HS-27A (cell line): Measurements from ENCODE around the gene UBAC2.

Experiments used
- DNase-seq: peaks from one replicate; pipeline ENCODE4 v3.0.0-alpha.2; 2012; ENCODE audit warnings: low read depth, missing footprints

UBAC2 gene

DNA sequence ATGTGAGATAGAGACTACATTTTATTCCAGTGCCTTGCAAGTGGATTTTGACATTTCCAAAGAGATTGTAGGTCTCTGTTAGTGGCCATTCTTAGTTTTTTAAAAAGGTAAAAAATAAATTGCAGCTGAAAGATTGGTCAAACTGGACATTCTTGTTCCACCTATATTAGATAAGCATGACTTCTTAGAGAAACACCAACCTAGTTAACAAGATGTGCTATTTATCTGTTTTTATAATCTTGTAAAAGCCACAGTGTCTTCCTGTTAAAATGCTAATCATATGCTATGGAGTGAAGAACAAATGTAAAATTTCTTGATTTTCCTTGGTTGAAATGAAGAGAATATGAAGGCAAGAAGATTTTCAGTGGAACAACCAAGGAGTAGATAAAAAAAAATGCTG is 140.0 kb downstream of the UBAC2 start:
- DNase-seq, result no peak

DNA sequence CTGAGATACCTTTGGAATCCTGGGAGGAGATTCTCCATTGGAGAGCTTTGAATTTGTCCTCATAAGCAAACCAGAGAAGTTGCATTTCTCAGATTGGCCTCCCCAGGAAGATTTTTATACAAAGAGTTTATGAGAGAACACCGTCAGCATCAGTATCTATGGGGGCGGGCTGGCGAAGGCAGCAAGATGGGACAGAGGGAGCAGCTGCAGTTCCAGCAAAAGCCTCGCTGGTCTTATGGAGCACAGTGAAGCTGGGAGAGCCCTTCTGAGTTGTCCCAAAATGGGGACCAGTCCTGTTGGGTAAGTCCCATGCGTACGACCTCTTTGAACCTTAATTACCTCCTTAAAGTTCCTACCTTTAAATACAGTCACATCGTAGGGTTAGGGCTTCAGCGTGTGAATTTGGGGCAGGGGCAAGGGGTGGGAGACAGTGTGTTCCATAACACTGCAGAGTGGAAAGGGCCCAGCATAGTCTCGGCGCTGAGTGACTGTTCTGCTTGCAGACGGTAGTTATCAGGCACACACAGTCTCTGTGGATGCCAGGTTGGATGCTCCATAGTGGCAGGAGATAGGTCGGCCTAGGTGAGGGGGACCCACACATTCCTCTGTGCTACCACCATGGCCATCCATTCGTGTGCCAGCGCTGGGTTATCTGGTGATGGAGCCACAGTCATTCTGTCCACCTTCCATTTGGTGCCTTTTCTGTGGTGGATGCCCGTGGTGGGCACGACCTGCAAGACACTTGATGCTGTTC is 141.5 kb downstream of the UBAC2 start:
- DNase-seq, result no peak

GRCh38 chr13:99342723-99343315 is 142.2 kb downstream of the UBAC2 start:
- DNase-seq, result no peak

DNA sequence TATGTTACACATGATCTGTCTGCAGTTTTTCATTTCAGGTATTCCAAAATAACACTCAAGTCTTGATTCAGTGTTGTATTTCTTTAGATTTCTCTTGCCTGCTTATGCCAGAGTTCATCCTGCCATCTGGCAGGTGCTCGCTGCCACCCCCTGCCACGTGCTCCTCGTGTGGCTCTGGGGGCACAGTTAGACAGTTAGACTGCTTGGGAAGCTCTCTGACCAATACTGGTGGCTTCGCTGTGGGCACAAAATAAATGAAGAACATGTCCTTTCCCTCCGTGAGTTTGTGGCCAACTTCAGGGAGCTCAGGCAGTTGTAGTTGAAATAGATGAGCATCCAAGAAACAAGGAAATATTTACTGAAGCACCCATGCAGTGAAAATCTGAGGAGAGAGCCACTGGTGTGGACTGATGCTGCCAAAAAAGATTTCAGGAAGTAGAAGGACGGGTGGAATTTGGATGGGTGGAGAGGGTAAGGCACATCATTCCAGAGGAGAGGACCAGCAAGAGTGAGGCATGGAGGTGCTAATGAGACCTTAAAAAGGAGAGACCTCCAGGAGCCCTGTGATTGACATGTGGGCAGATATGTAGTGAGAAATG is 144.1 kb downstream of the UBAC2 start:
- DNase-seq, result no peak

GRCh38 chr13:99345345-99345744 is 144.7 kb downstream of the UBAC2 start:
- no peak for DNase-seq

GRCh38 chr13:99346335-99347042 is 145.8 kb downstream of the UBAC2 start:
- DNase-seq, result no peak

DNA sequence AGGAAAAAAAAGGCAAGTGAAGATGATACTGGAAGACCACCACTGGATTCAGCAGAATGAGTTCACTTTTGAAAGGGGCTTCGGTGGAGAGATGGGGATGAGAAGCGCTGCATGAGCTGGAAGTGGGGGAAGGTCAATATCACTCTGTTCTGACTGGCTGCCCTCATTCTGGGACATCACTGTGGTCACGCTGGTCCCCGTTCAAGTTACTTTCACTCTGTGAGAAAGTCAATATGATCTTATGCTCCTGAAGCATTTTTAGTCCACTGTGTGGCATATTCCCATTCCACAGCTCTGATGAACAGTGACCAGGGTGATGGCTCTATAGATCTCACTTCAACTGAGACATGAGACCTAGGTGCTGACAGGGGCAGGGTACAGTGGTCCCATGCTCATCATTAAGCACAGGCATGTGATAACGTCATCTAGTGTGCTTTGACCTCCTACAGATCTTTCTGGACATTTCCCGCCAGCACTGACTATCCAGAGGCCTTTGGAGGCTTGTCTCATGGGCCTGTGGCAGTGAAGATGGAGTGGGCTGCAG is 146.8 kb downstream of the UBAC2 start:
- no peak for DNase-seq

DNA sequence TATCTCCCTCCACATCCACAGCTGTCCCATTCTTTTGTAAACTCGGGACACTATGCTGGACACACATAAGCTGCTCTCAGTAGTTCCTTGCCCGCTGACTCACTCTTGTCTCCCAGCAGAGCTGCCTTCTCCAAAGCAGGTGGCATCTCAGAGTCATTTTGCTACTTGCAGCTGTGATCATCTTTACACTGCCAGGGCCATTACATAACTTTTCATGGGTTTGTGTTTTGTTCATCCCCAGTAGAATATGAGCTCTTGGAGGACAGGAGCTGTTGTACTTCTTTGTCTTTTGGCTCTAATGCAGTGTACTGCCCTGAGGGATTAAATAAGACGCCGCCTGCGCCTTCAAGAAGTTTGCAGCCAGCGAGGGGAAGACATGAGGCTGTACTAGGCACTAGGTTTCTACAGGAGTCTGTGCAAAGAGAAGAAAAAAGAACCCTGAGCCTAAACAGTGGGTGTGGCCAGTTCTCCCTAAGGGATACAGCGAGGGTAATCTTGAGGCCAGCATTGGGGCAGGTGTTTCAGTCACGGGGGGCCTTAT is 147.3 kb downstream of the UBAC2 start:
- no peak for DNase-seq

DNA sequence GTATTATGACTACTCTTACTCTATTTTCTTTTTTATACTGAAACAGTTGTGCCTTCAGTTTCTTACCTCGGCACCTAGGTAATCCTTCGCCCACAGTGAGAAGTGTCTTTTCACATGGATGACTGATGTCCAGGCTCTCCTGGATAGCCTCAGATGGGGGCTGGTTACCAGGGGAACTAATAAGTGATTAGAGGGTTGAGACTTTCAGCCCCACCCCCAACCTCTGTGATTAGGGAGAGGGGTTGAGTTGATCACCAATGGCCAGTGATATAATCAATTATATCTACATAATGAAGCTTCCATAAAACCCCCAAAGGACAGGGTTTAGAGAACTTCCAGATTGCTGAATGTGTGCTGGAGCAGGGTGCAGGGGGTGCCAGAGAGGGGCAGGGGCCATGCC is 149.5 kb downstream of the UBAC2 start:
- DNase-seq, result no peak

- no peak for DNase-seq
Measured at GRCh38 chr13:99351772-99352171, 151.1 kb downstream of the UBAC2 start.

DNA sequence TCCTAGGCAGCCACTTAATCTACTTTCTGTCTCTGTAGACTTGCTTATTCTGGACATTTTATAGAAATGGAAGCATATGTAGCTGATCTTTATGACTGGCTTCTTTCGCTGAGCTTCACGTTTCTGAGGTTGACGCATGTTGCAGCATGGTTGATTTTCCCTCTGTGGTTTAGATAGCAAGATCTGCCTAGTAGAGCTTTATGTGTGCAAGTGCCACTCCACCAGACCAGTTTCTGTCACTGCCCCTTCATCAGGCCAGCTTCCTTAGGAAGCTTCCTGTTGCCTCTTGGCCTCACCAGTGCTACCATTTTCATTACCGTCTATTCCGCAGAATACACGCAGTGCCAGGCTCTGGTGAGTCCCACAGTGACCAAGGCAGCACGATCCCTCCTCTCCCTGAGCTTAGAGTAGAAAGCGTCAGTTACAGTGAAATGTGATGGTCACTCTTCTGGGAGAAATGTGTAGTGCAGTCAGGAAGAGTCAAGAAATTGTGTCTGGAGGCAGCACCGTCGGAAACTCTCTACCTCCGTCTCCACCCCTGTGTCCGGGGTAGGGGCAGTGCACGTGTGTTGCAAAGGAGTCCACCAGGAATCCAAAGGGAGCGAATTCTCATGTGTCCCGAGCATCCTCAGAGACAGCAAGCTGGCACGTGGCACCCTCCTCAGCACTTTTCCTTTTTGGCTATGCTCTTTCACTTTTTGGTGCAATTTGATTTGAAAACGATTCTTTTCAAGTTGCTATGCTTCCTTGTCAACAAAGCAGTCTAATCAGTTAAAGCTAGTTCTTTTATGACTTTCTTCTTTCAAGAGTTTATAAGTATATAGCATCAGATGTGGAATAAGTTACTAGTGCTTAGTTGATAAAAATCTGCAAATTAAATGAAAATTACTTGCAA is 151.9 kb downstream of the UBAC2 start:
- no peak for DNase-seq

DNA sequence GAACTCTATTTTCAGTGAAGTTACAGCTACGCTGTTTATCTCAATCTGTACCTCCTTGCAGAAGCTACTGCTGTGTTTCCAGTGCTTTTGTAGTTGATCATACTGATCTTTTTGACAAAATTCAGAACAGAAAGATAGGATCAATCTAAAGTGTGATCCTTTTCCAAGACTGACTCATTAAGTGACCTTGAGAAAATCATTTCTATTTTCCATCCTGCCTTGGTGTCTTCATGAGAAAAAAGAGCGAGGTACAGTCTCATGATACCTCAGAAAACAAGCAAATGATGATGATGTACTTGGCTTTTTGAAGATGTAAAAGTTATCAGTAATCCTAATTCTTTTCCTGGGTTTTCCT is 152.6 kb downstream of the UBAC2 start:
- no peak for DNase-seq

- no peak for DNase-seq
Measured at GRCh38 chr13:99353836-99354235, 153.2 kb downstream of the UBAC2 start.

DNA sequence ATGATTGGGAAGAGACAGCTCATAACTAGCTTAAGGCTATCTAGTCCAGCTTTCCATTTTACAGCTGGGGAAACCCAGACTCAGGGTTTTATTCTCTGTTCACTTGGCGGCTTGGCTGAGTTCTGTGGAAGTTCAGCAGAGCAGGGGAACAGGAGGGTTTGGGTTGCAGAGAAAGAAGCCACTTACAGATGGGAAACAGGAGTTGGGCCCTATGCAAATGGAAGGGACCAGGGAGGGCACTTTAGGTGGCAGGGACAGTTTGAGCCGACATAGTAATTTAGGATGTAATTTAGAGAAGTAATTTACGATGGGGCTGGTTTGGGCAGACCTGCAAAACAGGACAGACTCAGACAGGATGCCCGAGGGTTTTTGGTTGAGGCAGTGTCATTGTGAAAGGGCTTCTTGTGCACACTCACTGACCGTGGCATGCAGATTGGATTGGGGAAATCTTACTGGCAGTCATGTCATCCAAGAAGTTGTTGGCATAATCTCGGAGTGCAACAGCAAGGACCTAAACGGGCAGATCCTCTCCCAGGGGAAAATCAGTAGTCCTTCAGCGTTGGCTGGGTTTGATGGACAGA is 153.8 kb downstream of the UBAC2 start:
- no peak for DNase-seq

- DNase-seq, result no peak
Measured at GRCh38 chr13:99355267-99356011, 154.8 kb downstream of the UBAC2 start.

DNA sequence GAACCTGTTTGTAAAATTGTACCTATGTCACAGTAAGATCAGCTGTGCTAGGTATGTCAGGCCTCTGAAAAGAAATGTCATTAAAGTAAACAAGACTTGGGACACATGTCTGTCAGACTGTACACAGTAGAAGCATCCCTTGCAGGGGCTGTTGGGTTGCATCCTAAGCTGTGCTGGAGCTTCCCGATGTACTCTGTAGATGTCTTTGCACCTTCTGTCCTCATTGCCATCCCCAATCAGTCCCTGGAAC is 155.3 kb downstream of the UBAC2 start:
- no peak for DNase-seq

GRCh38 chr13:99356262-99357091 is 155.8 kb downstream of the UBAC2 start:
- DNase-seq, result no peak

DNA sequence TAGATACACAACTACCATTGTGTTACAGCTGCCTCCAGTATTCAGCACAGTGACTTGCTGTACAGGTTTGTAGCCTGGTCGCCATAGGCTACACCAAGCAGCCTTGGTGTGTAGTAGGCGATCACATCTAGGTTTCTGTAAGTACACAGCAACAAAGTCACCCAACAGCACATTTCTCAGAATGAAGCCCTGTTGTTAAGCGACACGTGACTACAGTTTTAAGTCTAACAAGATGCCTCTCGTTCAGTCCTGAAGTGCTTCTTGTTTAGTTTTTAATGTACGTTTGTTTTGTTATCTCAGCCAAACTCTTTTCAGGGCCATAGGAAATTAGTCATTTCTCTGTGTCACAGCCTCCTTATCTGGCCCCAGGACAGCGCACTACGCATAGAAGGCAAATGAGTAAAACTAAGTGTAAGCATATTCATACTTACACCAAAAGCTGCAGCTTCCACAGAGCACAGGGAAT is 156.5 kb downstream of the UBAC2 start:
- no peak for DNase-seq

DNA sequence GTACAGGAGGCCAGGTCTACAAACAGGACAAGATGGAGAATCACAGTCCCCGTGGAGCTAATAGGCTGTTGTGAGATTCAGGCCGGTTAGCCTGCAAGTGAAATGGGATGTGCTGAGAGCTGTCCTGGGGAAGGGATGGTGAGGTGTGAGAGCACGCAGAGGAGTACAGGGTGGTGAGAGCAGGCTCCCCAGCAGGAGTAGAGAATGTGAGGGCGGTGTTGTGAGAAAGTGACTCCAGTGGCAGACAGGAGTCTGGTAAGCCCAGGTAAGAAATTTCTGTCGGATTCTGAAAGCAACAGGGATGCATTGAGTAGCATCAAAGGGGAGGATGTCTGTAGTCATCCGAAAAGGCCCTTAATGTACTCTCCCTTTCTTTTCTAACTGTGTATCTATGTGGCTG is 157.3 kb downstream of the UBAC2 start:
- no peak for DNase-seq

DNA sequence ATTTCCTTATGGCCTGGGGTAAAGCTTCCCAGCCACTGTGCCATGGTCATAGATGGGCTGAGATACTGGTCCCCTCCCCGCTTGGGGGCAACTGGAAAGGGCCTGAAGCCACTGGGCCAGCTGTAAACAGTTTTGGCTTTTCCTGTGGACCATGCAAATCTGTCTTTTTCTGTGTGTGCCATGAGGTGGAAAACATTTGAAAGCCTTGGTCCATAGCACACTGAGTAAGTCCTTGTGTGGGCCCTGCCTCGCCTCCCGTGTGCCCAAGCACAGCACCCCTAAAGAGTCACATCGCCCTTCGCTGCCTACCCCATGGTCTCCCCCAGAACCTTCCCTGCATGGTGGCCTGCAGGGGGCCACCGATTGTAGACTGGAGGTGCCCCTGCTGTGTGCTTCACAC is 158.9 kb downstream of the UBAC2 start:
- no peak for DNase-seq
